Epidermal melanocyte (primary cell): ENCODE measurements around the gene MEI4.
"Not testable (repeated sequence)": the region's sequence is repeated elsewhere in the genome, so short reads cannot be mapped to it uniquely, and the experiment has no call there.

Experiments used
- DNase-seq: peaks from one replicate; pipeline ENCODE4 v3.0.0; 2011; ENCODE audit warnings: low spot score; ENCODE audit not compliant: insufficient read length

MEI4 gene, protein sequence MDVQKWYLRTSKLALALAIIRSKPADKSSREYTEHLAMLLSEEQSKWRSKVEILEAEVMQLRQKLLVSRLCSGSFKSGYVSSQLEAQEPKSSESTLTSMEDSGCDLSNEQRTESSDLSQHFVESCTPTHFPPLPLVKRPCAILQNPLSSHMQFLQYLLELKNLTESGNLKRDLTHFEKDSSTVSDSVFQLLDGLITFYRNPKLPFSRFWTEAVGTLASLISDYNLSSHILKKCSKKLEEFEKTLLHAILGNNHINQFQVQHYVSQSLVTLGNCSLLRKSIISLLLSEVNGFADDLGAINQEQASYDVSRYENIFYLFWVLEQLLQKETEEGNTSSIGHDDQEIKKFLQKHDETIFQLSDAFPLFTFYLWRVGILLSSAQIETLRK

DNA sequence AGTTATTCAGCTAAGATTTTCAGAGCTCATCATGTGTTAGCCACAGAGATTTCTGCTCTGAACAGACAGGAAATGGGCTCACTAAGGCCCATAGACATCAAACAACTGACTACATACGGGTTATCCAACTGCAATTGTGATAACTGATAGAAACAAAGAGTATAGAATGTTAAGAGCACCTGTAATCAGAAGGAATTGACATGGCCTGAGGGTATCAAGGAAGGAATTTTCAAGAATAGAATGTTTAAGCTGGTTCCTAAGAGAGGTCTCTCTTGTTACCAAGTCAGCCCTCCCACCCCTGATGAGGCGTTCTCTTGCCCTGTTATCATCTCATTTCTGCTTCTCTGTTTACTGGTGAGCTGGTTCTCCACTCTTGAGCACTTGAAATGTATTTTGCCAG lies at the start of gene MEI4:
MEI4 (plus strand) TSS at position 301 of the 400 bp plus-strand sequence. CDS start 37,633 bp downstream, outside the sequence.
- DNase-seq: no peak

- DNase-seq: no peak
These were observed 48.4 kb upstream of the MEI4 start for GRCh38 chr6:77604476-77604875.

GRCh38 chr6:77607004-77607403 lies 45.8 kb upstream of the MEI4 start:
- no peak for DNase-seq

DNA sequence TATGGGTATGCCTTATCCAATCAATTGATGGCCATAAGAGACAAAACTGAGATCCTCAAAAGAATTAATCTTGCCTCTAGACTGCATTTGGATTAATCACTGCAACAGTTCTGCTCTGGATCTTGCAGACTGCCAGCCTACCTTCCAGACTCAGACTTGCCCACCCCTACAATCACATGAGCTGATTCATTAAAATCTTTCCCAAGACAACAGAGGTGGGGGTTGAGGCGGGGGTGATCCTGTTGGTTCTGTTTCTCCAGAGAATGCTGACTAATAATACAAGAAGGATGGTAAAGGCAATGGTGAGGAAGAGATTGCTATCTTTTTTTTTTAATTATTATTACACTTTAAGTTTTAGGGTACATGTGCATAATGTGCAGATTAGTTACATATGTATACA lies 43.7 kb upstream of the MEI4 start:
- DNase-seq: no peak

DNA sequence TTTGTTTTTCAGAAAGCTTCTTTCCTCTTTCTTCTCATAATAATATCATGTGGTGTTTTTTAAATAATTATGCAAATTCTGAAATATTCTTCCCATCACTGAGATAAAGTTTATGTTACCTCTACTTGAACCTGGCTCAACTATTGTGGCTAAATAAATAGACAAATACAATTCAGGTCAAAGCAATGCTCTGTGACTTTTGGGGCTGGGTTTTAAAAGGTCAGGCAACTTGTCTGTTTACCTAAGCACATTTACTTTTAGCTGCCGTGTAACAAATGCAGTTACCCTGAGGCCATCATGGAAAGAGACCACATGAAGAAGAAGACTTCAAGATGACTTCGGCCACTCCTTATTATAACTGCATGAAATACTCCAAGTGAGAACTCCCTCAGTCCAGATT lies 33.7 kb upstream of the MEI4 start:
- DNase-seq: no peak

DNA sequence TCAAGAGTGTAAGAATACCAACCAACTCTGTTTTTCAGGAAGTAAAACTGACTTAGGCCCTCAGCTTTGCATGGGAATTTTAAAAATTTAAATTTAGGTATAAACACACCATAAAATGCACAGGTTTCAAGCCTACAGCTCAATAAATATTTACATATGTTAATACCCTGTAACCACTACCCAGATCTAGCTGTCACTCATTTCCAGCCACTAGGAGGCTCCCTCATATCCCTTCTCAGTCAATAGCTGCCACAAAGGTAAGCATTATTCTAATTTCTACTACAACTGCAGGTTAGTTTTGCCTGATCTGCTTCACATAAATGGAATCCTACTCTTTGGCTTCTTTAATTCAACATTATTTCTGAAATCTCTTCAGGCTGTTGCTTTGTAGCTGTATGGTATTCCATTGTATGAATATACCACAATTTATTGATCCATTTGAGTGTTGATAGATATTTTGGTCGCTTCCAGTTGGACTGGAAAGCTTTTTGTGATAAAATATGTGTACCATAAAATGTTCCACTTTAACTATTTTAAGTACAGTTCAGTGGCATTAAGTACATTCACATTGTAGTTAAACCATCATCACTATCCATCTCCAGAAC lies 32.5 kb upstream of the MEI4 start:
- no peak for DNase-seq

- DNase-seq: no peak
These were observed 28.3 kb upstream of the MEI4 start for GRCh38 chr6:77624515-77624914.

DNA sequence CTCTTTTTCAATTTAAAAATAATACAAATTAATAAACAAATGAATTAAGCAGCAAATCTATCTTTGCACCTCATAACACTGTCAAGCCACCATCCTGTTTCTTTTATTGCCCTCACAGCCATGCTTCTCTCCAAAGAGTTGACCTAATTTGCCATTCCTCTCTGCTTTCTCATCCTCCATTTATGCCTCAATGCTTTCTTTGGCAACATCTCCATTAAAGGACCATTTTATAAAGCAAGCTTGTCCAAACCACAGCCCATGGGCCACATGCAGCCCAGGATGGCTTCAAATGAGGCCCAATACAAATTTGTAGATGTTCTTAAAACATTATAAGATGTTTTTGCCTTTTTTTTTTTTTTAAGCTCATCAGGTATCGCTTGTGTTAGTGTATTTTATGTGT lies 26.4 kb upstream of the MEI4 start:
- no peak for DNase-seq

DNA sequence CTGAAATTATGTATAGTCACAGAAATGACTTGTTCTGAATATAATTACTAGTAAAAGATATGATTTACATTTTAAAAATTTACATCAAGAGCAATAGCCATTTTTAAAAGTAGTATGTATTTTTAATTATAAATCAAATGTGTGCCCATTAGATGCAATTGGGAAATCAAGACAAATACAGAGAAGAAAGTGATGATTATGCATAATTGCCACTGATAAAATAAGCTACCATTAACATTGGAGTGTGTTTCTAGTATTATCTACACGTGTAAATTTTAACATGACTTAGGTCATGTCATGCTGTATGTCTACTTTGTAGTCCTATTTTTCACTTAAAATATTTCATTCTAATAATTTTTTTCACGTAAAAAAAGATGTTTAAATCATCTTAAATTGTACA lies 22.8 kb upstream of the MEI4 start:
- DNase-seq: no peak

GRCh38 chr6:77633471-77633870 lies 19.4 kb upstream of the MEI4 start:
- no peak for DNase-seq

- no peak for DNase-seq
These were observed 18.7 kb upstream of the MEI4 start for GRCh38 chr6:77633993-77634715.

DNA sequence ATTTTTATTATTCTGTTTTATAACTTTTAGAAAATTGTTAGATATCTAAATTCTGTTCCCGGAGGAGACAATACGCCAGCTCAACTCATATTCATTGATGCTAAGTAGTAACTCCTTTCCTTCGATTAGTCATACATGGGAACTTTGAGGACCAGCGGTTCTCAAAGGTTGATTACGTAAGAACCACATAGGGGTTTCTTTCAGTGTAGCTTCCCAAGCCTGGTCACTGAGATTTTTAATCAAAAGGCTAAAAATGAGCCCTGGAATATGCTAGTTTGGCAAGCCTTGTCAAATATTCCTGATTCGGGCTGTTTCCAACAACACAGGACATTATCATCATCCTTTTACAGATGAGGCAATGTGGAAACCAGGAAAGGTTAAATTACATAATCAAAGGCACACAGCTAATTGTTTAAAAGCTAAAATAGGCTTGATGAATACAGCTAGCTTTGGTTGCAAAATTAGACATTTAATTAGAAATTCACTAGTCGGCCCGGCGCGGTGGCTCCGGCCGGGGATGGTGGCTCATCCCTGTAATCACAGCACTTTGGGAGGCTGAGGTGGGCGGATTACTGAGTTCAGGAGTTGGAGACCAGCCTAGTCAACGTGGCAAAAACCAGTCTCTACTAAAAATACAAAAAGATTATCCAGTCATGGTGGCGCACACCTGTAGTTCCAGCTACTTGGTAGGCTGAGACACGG lies 14.6 kb upstream of the MEI4 start:
- no peak for DNase-seq

- no peak for DNase-seq
These were observed 8.6 kb upstream of the MEI4 start for GRCh38 chr6:77644102-77644705.

DNA sequence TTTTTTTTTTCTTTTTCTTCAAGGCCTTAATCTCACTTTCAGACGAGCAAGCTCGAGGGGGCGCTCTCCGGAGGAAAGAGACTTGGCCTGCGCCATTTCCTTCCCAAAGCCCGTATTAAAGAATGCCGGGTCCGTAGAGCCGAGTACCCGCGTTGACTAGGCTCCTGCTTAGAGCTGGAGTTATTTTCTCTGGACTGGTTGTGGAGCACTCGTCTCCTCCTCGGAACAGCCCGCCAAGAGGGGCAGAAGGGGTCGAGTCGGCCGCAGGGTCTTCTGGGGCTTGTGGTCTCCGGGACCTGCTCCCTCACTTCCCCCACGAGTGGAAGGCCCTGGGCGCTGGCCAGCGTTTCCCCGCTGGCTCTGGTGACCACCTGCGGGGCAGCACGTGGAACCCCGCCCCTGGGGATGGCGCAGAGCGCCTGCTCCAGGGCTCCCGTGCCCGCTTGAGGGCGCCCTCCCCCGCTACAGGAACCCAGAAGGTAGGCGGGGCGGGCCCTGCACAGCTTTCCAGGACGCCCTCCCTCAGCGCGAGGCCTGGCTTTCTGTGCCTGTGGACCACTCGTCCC lies 2.7 kb upstream of the MEI4 start:
- no peak for DNase-seq

DNA sequence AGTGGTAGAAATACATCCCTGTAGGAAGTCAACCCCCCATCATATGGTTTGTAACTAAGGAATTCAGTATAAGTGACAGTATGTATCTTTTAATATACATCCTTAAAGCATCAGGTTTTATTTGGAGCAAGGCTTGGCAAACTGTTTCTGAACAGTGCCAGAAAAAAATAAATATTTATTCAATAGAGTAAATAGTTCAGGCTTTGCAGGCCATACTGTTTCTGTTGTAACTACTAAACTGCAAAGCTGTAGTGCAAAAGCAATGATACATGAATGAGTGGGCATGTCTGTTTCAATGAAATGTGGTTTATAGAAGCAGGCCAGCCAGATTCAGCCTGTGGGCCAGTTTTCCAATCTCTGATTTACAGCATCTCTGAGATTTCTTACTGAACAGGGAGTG lies 977 bp downstream of the MEI4 start:
- no peak for DNase-seq

DNA sequence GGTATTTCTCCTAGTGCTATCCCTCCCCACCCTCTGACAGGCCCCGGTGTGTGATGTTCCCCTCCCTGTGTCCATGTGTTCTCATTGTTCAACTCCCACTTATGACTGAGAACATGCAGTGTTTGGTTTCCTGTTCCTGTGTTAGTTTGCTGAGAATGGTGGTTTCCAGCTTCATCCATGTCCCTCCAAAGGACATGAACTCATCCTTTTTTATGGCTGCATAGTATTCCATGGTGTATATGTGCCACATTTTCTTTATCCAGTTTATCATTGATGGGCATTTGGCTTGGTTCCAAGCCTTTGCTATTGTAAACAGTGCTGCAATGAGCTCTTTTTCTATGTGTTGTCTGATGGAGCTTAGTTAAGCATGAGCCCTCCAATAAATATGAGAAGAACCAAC lies 2.2 kb downstream of the MEI4 start:
- DNase-seq: not testable (repeated sequence)

- DNase-seq: no peak
These were observed 4.3 kb downstream of the MEI4 start for GRCh38 chr6:77656999-77657764.

- DNase-seq: no peak
These were observed 13.5 kb downstream of the MEI4 start for GRCh38 chr6:77666340-77666739.

DNA sequence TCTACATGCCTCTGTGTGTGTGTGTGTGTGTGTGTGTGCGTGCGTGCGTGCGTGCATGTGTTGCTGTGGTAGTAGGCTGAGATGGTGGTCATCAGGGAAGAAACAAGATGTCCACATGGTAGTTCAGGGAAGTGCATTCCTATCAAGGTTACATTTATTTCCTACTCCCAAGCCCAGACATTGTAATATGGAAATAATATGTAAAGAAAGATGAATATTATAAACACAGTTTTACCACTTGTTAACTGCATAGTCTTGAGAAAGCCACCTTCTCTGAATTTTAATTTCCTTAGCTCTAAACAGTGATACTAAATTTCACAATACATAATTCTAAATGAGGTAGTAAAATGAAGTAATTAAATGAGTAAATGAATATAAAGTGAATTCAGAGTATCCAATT lies 14.0 kb downstream of the MEI4 start:
- no peak for DNase-seq

DNA sequence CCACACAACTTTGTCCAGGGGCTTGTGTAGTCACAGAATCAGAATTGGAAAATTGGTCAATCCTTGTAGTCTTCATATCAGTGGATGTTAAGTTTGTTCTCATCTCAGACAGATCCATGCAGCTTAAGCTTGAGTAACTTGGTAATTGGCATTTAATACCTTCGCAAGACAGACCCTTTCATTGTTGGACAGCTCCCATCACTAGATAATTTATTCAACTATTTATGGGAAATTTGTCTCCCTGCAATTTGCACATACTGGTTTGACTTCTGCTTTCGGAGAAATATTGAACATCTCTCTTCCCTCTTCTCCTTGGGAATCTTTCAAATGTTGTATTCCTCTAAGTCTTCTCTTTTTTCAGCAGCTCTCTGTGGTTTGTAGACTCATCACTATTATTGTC lies 17.1 kb downstream of the MEI4 start:
- DNase-seq: no peak
